HEK293T (cell line): ENCODE data around the gene CCDC149.

Source experiments
- CTCF ChIA-PET: fragments of 350-600 bp; formaldehyde crosslinking; extraction: SDS; loops from one replicate; lab custom pipeline; 2021; ENCODE audit warnings: antibody characterized with exemption, inconsistent platforms; lab: Yijun Ruan, JAX
- POLR2A ChIA-PET: fragments of 350-600 bp; formaldehyde crosslinking; extraction: SDS; loops from one replicate; lab custom pipeline; 2020; ENCODE audit warnings: antibody characterized with exemption, inconsistent platforms; lab: Yijun Ruan, JAX
- DNase-seq: peaks from one replicate; pipeline ENCODE4 v3.0.0; 2012; ENCODE audit warnings: mixed read lengths; ENCODE audit errors: extremely low spot score
- ARNT ChIP-seq: fragments of 450-650 bp; IDR thresholded peaks from 2 replicates; pipeline ENCODE4 v1.6.1; 2017; ENCODE audit warnings: mild to moderate bottlenecking
- BHLHE40 ChIP-seq: fragments of 450-650 bp; IDR thresholded peaks from 2 replicates; pipeline ENCODE4 v1.6.1; 2016; ENCODE audit warnings: mild to moderate bottlenecking, moderate library complexity, borderline replicate concordance
- CTBP1 ChIP-seq: fragments of 450-650 bp; IDR thresholded peaks from 2 replicates; pipeline ENCODE4 v1.6.1; 2016; ENCODE audit warnings: borderline replicate concordance
- ELF4 ChIP-seq: fragments of 450-650 bp; IDR thresholded peaks from 2 replicates; pipeline ENCODE4 v1.6.1; 2017; ENCODE audit warnings: antibody characterized with exemption
- FOXA1 ChIP-seq: fragments of 450-650 bp; IDR thresholded peaks from 2 replicates; pipeline ENCODE4 v1.6.1; 2016; ENCODE audit warnings: mild to moderate bottlenecking
- FOXK2 ChIP-seq: fragments of 450-650 bp; IDR thresholded peaks from 2 replicates; pipeline ENCODE4 v1.6.1; 2016; ENCODE audit warnings: mild to moderate bottlenecking
- FOXM1 ChIP-seq: fragments of 450-650 bp; IDR thresholded peaks from 2 replicates; pipeline ENCODE4 v1.6.1; 2017; ENCODE audit warnings: mild to moderate bottlenecking, borderline replicate concordance
- HDGF ChIP-seq: fragments of 450-650 bp; IDR thresholded peaks from 2 replicates; pipeline ENCODE4 v1.6.1; 2017; ENCODE audit warnings: antibody characterized with exemption, borderline replicate concordance
- L3MBTL2 ChIP-seq: fragments of 450-650 bp; conservative IDR thresholded peaks from 2 replicates; pipeline ENCODE4 v1.6.1; 2016; ENCODE audit warnings: mild to moderate bottlenecking
- LEF1 ChIP-seq: fragments of 450-650 bp; IDR thresholded peaks from 2 replicates; pipeline ENCODE4 v1.6.1; 2017; ENCODE audit warnings: mild to moderate bottlenecking, borderline replicate concordance
- NFRKB ChIP-seq: fragments of 450-650 bp; IDR thresholded peaks from 2 replicates; pipeline ENCODE4 v1.6.1; 2016; ENCODE audit warnings: mild to moderate bottlenecking, moderate library complexity
- PKNOX1 ChIP-seq: fragments of 450-650 bp; IDR thresholded peaks from 2 replicates; pipeline ENCODE4 v1.6.1; 2016
- SP1 ChIP-seq: fragments of 450-650 bp; IDR thresholded peaks from 2 replicates; pipeline ENCODE4 v1.6.1; 2017
- SUZ12 ChIP-seq: fragments of 450-650 bp; IDR thresholded peaks from 2 replicates; pipeline ENCODE4 v1.6.1; 2016; ENCODE audit warnings: mild to moderate bottlenecking
- TARDBP ChIP-seq: fragments of 450-650 bp; IDR thresholded peaks from 2 replicates; pipeline ENCODE4 v1.6.1; 2016
- ZNF384 ChIP-seq: fragments of 450-650 bp; IDR thresholded peaks from 2 replicates; pipeline ENCODE4 v1.6.1; 2016

The CCDC149 gene

GRCh38 chr4:24772952-24773351 is 139.9 kb downstream of the CCDC149 start:
- POLR2A ChIA-PET = no interaction called here
- CTCF ChIA-PET = no interaction called here
- TF ChIP-seq LEF1 = no peak
- TF ChIP-seq BHLHE40 = no peak
- no peak for TF ChIP-seq ELF4
- no peak for TF ChIP-seq TARDBP
- TF ChIP-seq ZNF384 = no peak
- TF ChIP-seq PKNOX1 = no peak
- no peak for TF ChIP-seq NFRKB
- TF ChIP-seq ARNT = no peak
- no peak for TF ChIP-seq FOXA1
- no peak for TF ChIP-seq HDGF
- TF ChIP-seq CTBP1 = no peak
- DNase-seq = no peak

- DNase-seq = no peak
- no peak for TF ChIP-seq SP1
- no peak for TF ChIP-seq SUZ12
- TF ChIP-seq L3MBTL2 = no peak
- TF ChIP-seq TARDBP = no peak
- TF ChIP-seq FOXA1 = no peak
- TF ChIP-seq ARNT = no peak
- no peak for TF ChIP-seq FOXM1
- no peak for TF ChIP-seq HDGF
- TF ChIP-seq NFRKB = no peak
- ChIA-PET CTCF (no interaction called here), POLR2A (no interaction called here)
Measured at GRCh38 chr4:24772061-24772705, 140.7 kb downstream of the CCDC149 start.

- TF ChIP-seq HDGF = no peak
- TF ChIP-seq SP1 = no peak
- no peak for TF ChIP-seq ZNF384
- TF ChIP-seq FOXM1 = no peak
- no peak for TF ChIP-seq FOXA1
- TF ChIP-seq CTBP1 = no peak
- no peak for TF ChIP-seq FOXK2
- no peak for TF ChIP-seq NFRKB
- no peak for TF ChIP-seq LEF1
- TF ChIP-seq PKNOX1 = no peak
- no peak for TF ChIP-seq BHLHE40
- no peak for TF ChIP-seq ELF4
- TF ChIP-seq L3MBTL2 = no peak
- TF ChIP-seq SUZ12 = no peak
- TF ChIP-seq ARNT = no peak
- TF ChIP-seq TARDBP = no peak
- DNase-seq = no peak
- CTCF ChIA-PET = no interaction called here
- POLR2A ChIA-PET = no interaction called here
Measured at GRCh38 chr4:24771241-24771640, 141.6 kb downstream of the CCDC149 start.

GRCh38 chr4:24770667-24771066 is 142.2 kb downstream of the CCDC149 start:
- ChIA-PET CTCF (no interaction called here), POLR2A (no interaction called here)
- DNase-seq = no peak
- TF ChIP-seq LEF1 (no peak), FOXM1 (no peak), FOXK2 (no peak), PKNOX1 (no peak), SUZ12 (no peak), L3MBTL2 (no peak), ELF4 (no peak), HDGF (no peak), NFRKB (no peak), CTBP1 (no peak), SP1 (no peak), FOXA1 (no peak), BHLHE40 (no peak), TARDBP (no peak)

GRCh38 chr4:24770032-24770584 is 142.7 kb downstream of the CCDC149 start:
- TF ChIP-seq CTBP1 (no peak), FOXA1 (no peak), BHLHE40 (no peak), NFRKB (no peak)
- CTCF ChIA-PET = no interaction called here
- no peak for DNase-seq
- POLR2A ChIA-PET = no interaction called here

GRCh38 chr4:24769571-24769970 is 143.3 kb downstream of the CCDC149 start:
- ChIA-PET CTCF (no interaction called here), POLR2A (no interaction called here)
- DNase-seq = no peak
- TF ChIP-seq LEF1 (no peak), ELF4 (no peak), PKNOX1 (no peak), ARNT (no peak), SUZ12 (no peak), TARDBP (no peak), ZNF384 (no peak), CTBP1 (no peak), L3MBTL2 (no peak), NFRKB (no peak), BHLHE40 (no peak), FOXM1 (no peak), SP1 (no peak), FOXK2 (no peak), FOXA1 (no peak), HDGF (no peak)
